HG03571 (cell line): ENCODE results near the gene HNRNPL.
"Not testable (repeated sequence)": the region's sequence is repeated elsewhere in the genome, so short reads cannot be mapped to it uniquely, and the experiment has no call there.

Experiments
- ATAC-seq: cut with Tn5 transposase; IDR thresholded peaks from one replicate; pipeline ENCODE4 v1.9.1; 2021; ENCODE audit not compliant: unreplicated experiment

HNRNPL gene

GRCh38 chr19:38869836-38870607, 20.2 kb upstream of the HNRNPL start:
- ATAC-seq: peak; percentile 68

DNA sequence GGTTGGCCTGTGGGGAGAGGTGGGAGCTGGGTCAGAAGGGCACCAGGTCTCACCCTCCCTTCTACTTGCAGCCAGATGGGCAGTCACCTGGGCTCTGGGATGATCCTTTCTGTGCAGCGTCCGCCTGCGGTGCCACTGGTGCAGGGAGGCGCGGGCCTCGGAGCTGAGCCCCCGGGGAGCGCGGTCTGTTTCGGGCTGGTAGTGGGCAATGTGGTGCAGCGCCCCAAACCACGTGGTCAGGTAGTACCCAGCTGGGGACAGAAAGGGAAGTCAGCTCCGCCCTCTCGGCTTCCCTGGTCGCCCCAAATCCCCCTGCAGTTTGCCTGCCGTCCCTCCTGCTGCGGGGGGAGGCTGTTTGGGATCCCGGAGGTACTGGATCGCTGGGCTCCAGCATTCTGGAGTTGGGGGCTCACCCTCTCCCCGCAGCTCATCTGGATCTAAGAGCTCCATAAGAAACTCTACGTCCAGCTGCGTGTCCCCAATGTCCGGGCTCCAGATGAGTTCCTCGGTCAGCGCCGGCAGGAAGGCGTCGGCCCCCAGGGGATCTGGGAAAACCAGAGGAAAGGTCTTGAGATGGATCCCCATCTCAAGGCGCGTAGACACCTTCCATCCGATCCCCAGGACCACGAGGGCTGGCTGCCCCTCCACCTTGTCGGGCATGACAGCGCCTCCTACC, 19.5 kb upstream of the HNRNPL start:
- no peak for ATAC-seq

DNA sequence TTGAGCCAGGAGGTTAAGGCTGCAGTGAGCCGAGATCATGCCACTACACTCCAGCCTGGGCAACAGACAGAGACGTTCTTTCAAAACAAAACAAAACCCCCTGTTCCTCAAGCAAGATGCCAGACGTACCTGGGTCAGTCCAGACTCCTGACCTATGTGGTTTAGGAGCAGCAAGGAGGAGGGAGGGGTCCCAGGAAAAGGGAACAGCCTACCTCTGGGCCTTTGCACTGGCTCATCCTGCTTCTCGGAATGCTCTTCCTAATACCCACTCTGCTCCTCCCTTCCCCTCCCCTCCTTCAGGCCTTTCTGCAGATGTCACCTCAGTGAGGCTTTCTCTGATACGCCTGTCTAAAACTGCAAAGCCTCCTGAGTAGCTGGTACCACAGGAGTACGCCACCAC, 18.8 kb upstream of the HNRNPL start:
- no peak for ATAC-seq

GRCh38 chr19:38867171-38867780, 17.5 kb upstream of the HNRNPL start:
- ATAC-seq: no peak

- no peak for ATAC-seq
Measured at GRCh38 chr19:38862321-38863059, 12.7 kb upstream of the HNRNPL start.

- no peak for ATAC-seq
Measured at GRCh38 chr19:38861368-38861767, 11.6 kb upstream of the HNRNPL start.

- ATAC-seq: not testable (repeated sequence)
Measured at GRCh38 chr19:38859631-38860204, 9.9 kb upstream of the HNRNPL start.

DNA sequence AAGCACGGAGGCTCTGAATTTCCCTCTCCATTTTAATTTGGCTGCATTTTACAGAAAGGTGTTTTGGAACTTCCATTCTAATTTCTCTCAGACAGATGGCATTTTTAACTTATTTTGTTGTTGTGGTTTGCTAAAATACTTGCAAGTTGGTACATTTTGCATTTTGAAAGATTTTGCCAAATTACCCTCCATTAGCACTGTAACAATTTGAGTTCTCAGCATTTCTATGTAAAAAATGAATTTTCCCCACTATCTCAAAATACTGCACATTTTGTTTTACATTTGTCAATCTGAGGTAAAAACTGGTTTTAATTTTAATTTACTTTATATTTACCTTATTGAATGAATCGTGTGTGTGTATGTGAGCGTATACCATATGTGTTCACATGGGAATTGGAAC, 7.0 kb upstream of the HNRNPL start:
- ATAC-seq: no peak

DNA sequence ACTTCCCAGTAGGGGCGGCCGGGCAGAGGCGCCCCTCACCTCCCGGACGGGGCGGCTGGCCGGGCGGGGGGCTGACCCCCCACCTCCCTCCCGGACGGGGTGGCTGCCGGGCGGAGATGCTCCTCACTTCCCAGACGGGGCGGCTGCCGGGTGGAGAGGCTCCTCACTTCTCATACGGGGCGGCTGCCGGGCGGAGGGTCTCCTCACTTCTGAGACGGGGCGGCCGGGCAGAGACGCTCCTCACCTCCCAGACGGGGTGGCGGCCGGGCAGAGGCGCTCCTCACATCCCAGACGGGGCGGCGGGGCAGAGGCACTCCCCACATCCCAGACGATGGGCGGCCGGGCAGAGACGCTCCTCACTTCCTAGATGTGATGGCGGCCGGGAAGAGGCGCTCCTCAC, 6.0 kb upstream of the HNRNPL start:
- ATAC-seq: not testable (repeated sequence)

GRCh38 chr19:38854961-38855360, 5.2 kb upstream of the HNRNPL start:
- not testable (repeated sequence) for ATAC-seq

GRCh38 chr19:38853214-38853613, 3.4 kb upstream of the HNRNPL start:
- no peak for ATAC-seq

GRCh38 chr19:38852231-38853044, 2.7 kb upstream of the HNRNPL start:
- no peak for ATAC-seq

DNA sequence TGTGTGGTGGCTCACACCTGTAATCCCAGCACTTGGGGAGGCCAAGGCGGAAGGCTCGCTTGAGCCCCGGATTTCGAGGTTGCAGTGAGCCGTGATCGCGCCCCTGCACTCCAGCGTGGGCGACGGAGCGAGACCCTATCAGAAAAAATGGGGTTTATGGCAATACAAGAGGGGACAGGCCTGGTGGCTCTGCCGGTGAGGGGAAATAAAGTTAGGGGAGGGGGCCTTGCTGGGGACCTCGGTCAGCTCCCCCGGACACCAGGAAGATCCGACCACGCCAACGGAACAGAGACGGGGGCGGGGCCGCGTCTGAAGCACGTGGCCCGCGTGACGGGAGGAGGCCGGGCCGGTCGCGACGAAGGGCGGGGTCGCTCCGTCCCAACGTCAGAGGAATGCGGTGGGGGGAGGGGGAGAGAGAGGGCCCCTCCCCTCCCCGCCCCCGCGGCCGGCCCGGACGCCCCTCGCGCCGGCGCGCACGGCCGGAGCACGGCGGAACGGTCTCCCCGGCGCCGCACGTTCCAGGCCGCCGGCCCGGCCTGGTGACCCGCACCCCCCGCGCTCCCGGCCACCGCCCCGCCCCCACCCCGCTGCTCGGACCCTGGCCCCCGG, 1.9 kb upstream of the HNRNPL start:
- ATAC-seq: peak; percentile 30

DNA sequence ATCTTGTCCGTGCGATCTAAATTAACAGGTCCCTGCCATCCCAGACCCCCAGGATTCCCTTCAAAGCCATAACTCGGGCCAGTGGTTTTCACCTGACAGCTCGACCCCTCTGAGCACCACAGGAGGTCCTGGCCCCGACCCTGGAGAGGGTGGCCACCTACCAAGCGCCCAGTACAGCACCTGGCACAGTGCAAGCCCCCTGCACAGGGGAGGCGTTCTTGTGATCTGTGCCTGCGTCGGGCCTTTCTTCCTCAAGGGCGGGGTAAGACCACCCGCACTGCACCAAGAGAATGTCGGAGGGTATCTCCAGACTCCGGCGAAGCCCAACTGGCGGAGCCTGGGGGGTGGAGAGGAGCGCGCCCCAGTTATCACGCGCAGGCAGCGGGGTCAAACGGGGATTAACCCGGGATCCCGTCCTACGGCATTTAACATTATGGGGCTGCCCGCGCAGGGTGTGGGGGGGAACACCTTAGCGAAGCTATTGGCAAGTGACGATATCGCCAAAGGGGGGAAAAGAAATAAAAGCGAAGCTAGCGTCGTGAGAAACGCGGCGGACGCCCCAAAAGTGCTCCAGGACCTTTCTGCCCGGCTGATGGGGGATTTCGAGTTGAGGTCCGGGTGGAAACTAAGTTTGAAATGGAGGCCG, 1.3 kb upstream of the HNRNPL start:
- no peak for ATAC-seq

- peak; percentile 62 for ATAC-seq
Measured at GRCh38 chr19:38850436-38850975, 720 bp upstream of the HNRNPL start.

GRCh38 chr19:38849147-38849859, 483 bp downstream of the HNRNPL start:
- peak; percentile 15 for ATAC-seq

GRCh38 chr19:38848299-38849146, 1.3 kb downstream of the HNRNPL start:
- no peak for ATAC-seq
